HG02840 (cell line): ENCODE measurements around the gene ARHGAP27.
"Not testable (repeated sequence)": the region's sequence is repeated elsewhere in the genome, so short reads cannot be mapped to it uniquely, and the experiment has no call there.

Experiments used
- ATAC-seq: cut with Tn5 transposase; IDR thresholded peaks from one replicate; pipeline ENCODE4 v1.9.1; 2021; ENCODE audit warnings: mild to moderate bottlenecking, moderate library complexity, moderate number of reproducible peaks; ENCODE audit not compliant: unreplicated experiment, low FRiP score

The ARHGAP27 gene

GRCh38 chr17:45367216-45367615 is 65.5 kb downstream of the ARHGAP27 start:
- ATAC-seq = no peak

DNA sequence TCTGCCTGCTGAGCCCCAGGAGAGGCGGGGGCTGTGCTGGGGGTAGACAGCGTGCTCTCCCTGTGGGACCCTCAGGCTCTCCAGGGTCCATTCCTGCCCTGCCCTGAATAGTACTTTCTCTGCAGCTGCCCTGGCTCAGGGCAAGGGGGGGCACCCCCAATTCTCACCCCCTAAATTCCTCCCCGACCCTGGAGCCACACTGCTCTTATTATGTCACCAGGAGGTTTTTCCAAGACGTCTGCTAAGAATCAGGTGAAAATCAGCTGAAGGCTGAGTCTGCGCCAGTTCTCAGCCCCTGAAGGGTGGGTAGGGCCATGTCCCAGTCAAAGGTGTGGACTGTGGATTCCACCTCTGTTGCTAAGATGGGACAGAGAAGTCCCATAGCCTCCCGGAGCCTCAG is 66.0 kb downstream of the ARHGAP27 start:
- ATAC-seq = no peak

GRCh38 chr17:45366049-45366448 is 66.6 kb downstream of the ARHGAP27 start:
- no peak for ATAC-seq

GRCh38 chr17:45364531-45365390 is 67.9 kb downstream of the ARHGAP27 start:
- ATAC-seq = no peak

GRCh38 chr17:45363498-45363897 is 69.2 kb downstream of the ARHGAP27 start:
- no peak for ATAC-seq

DNA sequence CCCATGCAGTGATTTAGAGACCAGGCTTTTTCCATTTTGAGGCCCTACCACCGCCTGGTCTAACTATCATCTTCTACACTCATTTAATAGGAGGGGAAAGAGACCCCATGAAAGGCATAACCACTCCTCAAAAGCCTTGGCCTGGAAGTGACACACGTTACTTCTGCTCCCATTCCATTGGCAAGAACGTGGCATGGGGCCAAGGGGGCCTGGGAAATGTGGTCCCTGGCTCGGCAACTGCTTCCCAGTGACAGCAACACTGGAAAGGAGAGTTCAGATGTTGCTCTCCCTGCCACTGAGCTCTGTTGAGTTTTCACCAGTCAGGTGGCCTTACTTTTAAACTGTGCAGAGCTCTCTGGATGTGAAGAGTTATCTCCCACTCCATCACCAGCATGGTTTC is 70.7 kb downstream of the ARHGAP27 start:
- no peak for ATAC-seq

- ATAC-seq = no peak
Measured at GRCh38 chr17:45361451-45361850, 71.2 kb downstream of the ARHGAP27 start.

DNA sequence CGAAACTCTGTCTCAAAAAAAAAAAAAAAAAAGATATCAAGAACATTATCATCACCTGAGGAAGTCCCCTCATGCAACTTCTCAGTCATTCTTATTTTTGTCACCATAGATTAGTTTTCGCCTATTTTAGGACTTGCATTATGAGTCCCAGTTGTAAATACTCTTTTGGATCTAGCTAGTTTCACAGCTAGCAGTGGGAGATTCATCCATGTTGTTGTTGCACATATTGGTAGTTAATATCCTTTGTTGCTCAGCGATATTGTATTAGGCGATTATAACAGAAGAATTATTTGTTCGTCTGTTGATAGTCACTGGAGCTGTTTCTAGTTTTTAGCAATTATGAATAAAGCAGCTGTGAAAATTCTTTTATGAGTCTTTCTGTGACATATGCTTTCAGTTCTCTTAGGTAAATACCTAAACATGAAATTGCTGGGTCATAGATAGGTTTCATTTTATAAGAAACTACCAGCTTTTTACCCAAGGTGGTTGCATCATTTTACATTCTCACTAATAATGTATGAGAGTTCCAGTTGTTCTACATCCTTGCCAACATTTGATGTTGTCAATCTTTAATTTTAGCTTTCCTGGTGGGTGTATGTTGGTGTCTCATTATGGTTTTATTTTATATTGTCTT is 75.2 kb downstream of the ARHGAP27 start:
- ATAC-seq = no peak

GRCh38 chr17:45355087-45355486 is 77.6 kb downstream of the ARHGAP27 start:
- ATAC-seq = no peak

- no peak for ATAC-seq
Measured at GRCh38 chr17:45353043-45353442, 79.6 kb downstream of the ARHGAP27 start.

DNA sequence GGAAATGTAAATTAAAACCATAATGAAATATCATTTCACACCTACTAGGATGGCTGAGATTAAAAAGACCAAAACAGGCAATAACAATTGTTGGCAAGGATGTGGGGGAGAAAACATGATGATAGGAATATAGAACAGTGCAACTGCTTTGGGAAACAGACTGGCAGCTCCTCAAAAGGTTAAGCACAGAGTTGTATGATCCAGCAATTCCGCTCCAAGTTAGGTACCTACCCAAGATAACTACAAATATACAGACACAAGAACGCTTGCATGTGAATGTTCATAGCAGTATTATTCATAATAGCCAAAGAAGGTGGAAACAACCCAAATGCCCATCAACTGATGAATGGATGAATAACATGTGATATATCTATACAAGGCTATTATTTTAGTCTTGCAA is 80.8 kb downstream of the ARHGAP27 start:
- no peak for ATAC-seq

- no peak for ATAC-seq
Measured at GRCh38 chr17:45347444-45347843, 85.2 kb downstream of the ARHGAP27 start.

DNA sequence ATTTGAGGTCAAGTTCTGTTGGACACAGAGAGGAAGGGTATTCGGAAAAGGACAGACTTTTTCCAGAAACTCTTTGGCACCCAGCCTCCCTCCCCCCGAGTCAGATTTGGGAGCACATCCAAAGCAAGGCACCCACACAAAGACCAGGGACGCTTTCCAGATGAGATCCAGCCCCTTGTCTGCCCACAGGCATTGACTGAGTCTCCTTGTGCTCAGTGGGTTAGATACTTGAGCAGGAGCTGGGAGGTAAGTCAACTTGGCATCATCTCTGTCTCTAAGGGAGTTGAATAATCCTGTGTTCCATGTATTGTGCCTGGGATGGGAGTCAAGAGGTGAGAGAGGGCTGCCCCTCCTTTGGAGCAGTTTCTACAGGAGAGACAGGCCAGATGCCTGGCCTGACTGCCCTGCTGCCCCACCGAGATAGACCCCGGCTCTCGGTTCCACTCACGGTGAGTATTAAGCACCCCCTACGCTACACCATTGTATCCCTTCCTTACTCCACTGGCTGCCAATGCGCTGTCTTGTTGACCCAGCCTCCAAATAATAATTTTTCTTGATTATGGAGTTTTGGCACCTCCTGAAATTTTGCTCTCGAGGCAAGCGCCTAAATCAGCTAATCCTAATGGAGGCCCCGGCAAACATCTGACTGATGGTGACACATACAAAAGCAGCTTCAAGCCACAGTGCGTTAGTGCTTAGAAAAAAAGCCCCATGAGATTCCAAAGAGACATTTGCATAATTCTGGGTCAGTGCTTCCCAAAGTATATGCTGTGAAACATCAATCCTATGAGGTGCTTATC is 86.3 kb downstream of the ARHGAP27 start:
- no peak for ATAC-seq

DNA sequence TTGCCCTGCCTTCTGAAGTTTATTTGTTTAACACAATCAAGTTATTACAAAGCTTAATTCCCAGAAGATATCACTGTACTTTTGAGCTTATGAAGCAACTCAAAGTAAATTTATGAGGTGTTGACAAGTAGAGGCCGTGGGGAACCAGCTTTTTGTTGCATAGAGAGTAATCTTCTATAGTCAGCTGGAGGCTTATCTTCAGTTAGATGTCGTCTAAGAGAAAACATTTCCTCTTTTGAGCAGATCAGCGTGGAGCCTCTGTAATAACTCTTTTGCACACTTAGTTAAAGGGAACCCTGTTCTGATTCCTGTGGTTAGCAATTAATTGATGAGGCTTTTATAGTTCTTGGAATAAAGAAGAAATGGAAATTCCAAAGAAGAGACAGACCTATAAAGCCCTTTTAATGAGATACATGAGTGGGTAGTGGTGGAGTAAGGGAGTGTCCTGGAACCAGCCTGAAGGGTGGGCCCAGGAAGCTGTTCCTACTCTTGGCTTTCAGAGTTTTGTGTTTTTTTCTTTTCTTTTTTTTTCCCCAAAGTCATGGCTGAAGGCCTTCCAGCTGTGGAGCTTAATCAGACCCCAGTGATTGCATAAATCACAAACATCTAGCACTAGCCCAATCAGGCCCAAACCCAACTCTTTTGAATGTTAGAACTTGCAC is 87.0 kb downstream of the ARHGAP27 start:
- ATAC-seq = no peak

DNA sequence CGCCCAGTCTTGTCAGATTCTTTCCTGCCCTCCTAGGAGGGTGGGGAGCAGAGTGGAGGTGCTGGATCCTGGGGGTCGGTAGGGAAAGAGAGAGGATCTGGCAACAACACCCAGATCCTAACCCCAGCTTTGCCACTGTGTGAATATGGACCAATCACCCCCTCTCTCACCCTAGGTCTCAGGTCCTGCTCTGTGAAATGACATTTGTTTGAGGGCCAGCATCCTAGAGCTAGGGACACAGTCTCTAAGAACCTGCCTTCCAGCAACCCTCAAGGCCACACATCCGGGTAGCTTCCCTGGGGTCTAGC is 87.5 kb downstream of the ARHGAP27 start:
- no peak for ATAC-seq

DNA sequence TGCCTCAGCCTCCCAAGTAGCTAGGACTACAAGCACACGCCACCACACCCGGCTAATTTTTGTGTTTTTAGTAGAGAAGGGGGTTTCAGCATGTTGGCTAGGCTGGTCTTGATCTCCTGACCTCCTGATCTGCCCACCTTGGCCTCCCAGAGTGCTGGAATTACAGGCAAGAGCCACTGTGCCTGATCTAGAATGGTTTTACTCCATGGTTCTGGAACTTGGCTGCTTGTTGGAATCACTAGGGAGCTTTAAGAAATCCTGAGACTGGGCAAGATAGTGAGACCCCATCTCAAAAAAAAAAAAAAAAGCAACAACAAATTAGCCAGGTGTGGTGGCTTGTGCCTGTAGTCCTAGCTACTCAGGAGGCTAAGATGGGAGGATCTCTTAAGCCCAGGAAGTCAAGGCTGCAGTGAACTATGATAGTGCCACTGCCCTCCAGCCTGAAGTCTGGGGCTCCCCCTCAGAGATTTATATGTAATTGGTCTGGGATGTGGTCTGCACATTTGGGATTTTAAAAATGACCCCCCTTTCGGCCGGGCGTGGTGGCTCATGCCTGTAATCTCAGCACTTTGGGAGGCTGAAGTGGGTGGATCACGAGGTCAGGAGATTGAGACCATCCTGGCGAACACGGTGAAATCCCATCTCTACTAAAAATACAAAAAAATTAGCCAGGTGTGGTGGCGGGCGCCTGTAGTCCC is 88.6 kb downstream of the ARHGAP27 start:
- ATAC-seq = not testable (repeated sequence)
